Type B pancreatic cell (in vitro differentiated cells): ENCODE measurements around the gene CHI3L2. TPM values are rescaled to one million over a fixed set of nuclear protein-coding genes. Genes with fewer than 3 reads are reported as not detected.

Experiments used
- DNase-seq: peaks from one replicate; pipeline ENCODE4 v3.0.0; 2021; ENCODE audit warnings: mixed read lengths; ENCODE audit not compliant: unreplicated experiment; ENCODE audit errors: extremely low spot score
- H3K27ac Mint-ChIP-seq: 2 replicates; pipeline ENCODE4 v1.8.0; 2021; ENCODE audit warnings: mild to moderate bottlenecking, mixed read lengths
- H3K27me3 Mint-ChIP-seq: 2 replicates; pipeline ENCODE4 v1.8.0; 2021; ENCODE audit warnings: mixed read lengths
- H3K36me3 Mint-ChIP-seq: 2 replicates; pipeline ENCODE4 v1.8.0; 2021; ENCODE audit warnings: mixed read lengths
- H3K4me1 Mint-ChIP-seq: one replicate; pipeline ENCODE4 v1.8.0; 2021; ENCODE audit warnings: mixed read lengths; ENCODE audit not compliant: unreplicated experiment
- H3K4me3 Mint-ChIP-seq: 2 replicates; pipeline ENCODE4 v1.8.0; 2021; ENCODE audit warnings: mild to moderate bottlenecking, mixed read lengths
- H3K9me3 Mint-ChIP-seq: 2 replicates; pipeline ENCODE4 v1.8.0; 2021; ENCODE audit warnings: mixed read lengths
- CTCF ChIP-seq: fragments of 200-600 bp; sonication (generic); conservative IDR thresholded peaks from 2 replicates; pipeline ENCODE4 v1.5.0; 2021; ENCODE audit warnings: antibody characterized with exemption, mild to moderate bottlenecking
- total RNA-seq: library from RNA; stranded (reverse); gene quantifications from 2 replicates; pipeline ENCODE4 v1.2.1, GENCODE V29; 2021; ENCODE audit warnings: low replicate concordance

The CHI3L2 gene
- total RNA-seq, 1 donor from 2014 or later, result 0.72 TPM

DNA sequence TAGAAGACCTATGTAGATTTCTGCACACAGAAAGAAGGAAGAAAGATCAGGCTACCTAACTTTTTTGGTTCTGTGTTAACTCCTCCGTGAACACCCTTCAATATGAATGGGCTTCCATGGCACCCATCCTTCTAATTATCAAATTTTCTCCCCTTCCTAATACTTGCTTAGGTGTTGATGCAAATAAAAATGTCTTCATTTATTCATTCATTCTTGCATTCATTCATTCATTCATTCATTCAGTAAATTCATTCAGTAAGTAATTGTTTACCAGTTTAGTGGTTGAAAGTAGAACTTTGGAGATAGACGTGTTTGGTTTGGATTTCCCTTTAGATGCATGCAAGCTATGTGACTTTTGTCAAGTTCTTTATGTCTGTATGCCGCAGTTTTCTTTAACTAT is 4.6 kb downstream of the CHI3L2 start:
- H3K36me3 Mint-ChIP-seq, result no peaks in the 10 kb centered on the region
- peaks cover 4% of the 10 kb centered on the region for H3K9me3 Mint-ChIP-seq
- no peak for TF ChIP-seq CTCF
- DNase-seq, result no peak
- peaks cover 16% of the 10 kb centered on the region for H3K4me1 Mint-ChIP-seq
- H3K27ac Mint-ChIP-seq, result no peak overlapping the region
- H3K27me3 Mint-ChIP-seq, result no peaks in the 10 kb centered on the region
- H3K4me3 Mint-ChIP-seq, result no peak overlapping the region

- H3K9me3 Mint-ChIP-seq, result peaks cover 4% of the 10 kb centered on the region
- H3K27ac Mint-ChIP-seq, result no peak overlapping the region
- no peak for DNase-seq
- TF ChIP-seq CTCF, result no peak
- H3K27me3 Mint-ChIP-seq, result no peaks in the 10 kb centered on the region
- H3K4me3 Mint-ChIP-seq, result no peak overlapping the region
- peaks cover 15% of the 10 kb centered on the region for H3K4me1 Mint-ChIP-seq
- no peaks in the 10 kb centered on the region for H3K36me3 Mint-ChIP-seq
These were observed 6.7 kb downstream of the CHI3L2 start for GRCh38 chr1:111234258-111234657.

DNA sequence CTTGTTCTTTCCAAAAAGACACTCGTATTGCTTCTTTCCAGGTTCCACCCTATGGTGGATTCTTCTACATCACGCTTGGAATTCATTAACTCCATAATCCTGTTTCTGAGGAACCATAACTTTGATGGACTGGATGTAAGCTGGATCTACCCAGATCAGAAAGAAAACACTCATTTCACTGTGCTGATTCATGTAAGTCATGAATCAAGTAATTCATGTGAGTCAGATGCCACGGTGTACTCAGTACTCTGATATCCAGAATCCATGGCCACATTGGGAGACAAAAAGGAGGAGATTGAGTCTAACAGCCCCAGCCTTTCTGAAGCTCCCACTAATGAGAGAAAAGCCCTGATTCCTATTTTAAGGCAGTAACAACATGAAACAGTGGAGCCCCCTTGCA is 7.4 kb downstream of the CHI3L2 start:
- H3K36me3 Mint-ChIP-seq, result no peaks in the 10 kb centered on the region
- DNase-seq, result no peak
- H3K27me3 Mint-ChIP-seq, result no peaks in the 10 kb centered on the region
- H3K9me3 Mint-ChIP-seq, result peaks cover 4% of the 10 kb centered on the region
- H3K27ac Mint-ChIP-seq, result no peak overlapping the region
- H3K4me1 Mint-ChIP-seq, result peaks cover 15% of the 10 kb centered on the region
- H3K4me3 Mint-ChIP-seq, result no peak overlapping the region
- no peak for TF ChIP-seq CTCF

DNA sequence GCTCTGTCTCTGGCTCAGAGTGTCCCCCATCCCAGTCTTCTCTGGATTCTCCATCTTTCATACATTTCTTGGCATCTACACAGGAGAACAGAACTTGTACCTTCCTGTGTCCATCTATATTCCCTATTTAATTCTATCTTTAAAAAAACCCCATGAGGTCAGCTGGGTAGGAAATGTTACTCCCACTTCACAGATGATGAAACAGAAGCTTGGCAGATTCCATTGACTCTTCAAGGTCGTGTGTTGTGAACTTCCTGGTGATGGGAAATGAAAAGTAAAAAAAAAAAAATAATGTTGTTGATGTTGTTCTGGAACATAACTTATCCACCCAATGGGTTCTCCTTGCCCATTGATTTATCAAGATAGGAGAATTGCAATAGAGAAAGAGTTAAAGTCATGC is 8.9 kb downstream of the CHI3L2 start:
- no peak for DNase-seq
- Mint-ChIP-seq H3K27ac (no peak overlapping the region), H3K4me1 (peaks cover 15% of the 10 kb centered on the region), H3K27me3 (no peaks in the 10 kb centered on the region), H3K9me3 (peaks cover 4% of the 10 kb centered on the region), H3K36me3 (no peaks in the 10 kb centered on the region), H3K4me3 (no peak overlapping the region)
- no peak for TF ChIP-seq CTCF

GRCh38 chr1:111236806-111237205 is 9.3 kb downstream of the CHI3L2 start:
- H3K27ac Mint-ChIP-seq, result no peak overlapping the region
- no peak for DNase-seq
- H3K9me3 Mint-ChIP-seq, result peaks cover 4% of the 10 kb centered on the region
- peak overlapping the region; percentile 7 for H3K4me3 Mint-ChIP-seq
- TF ChIP-seq CTCF, result no peak
- no peaks in the 10 kb centered on the region for H3K27me3 Mint-ChIP-seq
- no peaks in the 10 kb centered on the region for H3K36me3 Mint-ChIP-seq
- peaks cover 15% of the 10 kb centered on the region for H3K4me1 Mint-ChIP-seq

GRCh38 chr1:111238056-111238795 is 10.7 kb downstream of the CHI3L2 start:
- H3K36me3 Mint-ChIP-seq, result no peaks in the 10 kb centered on the region
- no peaks in the 10 kb centered on the region for H3K27me3 Mint-ChIP-seq
- H3K4me3 Mint-ChIP-seq, result no peak overlapping the region
- peaks cover 15% of the 10 kb centered on the region for H3K4me1 Mint-ChIP-seq
- DNase-seq, result no peak
- H3K27ac Mint-ChIP-seq, result peak overlapping the region; percentile 33
- H3K9me3 Mint-ChIP-seq, result peaks cover 4% of the 10 kb centered on the region
- TF ChIP-seq CTCF, result no peak
